Measurements from ENCODE around the gene ITSN2. TPM values are rescaled to one million over a fixed set of nuclear protein-coding genes. Genes with fewer than 3 reads are reported as not detected.

The ITSN2 gene
- polyA plus RNA-seq, 1 donor (not counting 4 experiments of a cell fraction or from before 2014, with no cell fraction given): 19.7 TPM

- Histone ChIP-seq H3K27me3 (ENCODE audit: control insufficient read depth, extremely low read depth, insufficient read depth, low read length) (no peaks in the 10 kb centered on the region), H3K9ac (ENCODE audit: control insufficient read depth, extremely low read depth, insufficient read depth, low read length) (no peak overlapping the region), H3K27ac (ENCODE audit: control insufficient read depth, insufficient read depth, low read length) (no peak overlapping the region), H3K79me2 (ENCODE audit: control insufficient read depth, insufficient read depth, low read length) (peaks cover 19% of the 10 kb centered on the region), H3K36me3 (ENCODE audit: control insufficient read depth in 2 of 2, extremely low read depth in 1 of 2, insufficient read depth in 2 of 2, low read length in 2 of 2) (no peaks in the 10 kb centered on the region), H3K4me1 (ENCODE audit: control insufficient read depth, extremely low read depth, insufficient read depth, low read length) (no peaks in the 10 kb centered on the region), H3K4me3 (ENCODE audit: control insufficient read depth in 2 of 3, extremely low read depth in 1 of 3, insufficient read depth in 2 of 3, low read depth in 1 of 3, low read length in 3 of 3) (no peak overlapping the region), H4K20me1 (ENCODE audit: control insufficient read depth, extremely low read depth, insufficient read depth, low read length) (peaks cover 4% of the 10 kb centered on the region), H3K9me3 (ENCODE audit: control insufficient read depth, low read depth, low read length) (no peaks in the 10 kb centered on the region), H2AFZ (ENCODE audit: control insufficient read depth, low read length) (no peak overlapping the region), H3K4me2 (ENCODE audit: control insufficient read depth, extremely low read depth, insufficient read depth, low read depth, low read length) (no peak overlapping the region), H3K9me1 (ENCODE audit: control insufficient read depth, extremely low read depth, insufficient read depth, low read length) (no peaks in the 10 kb centered on the region)
- TF ChIP-seq EZH2 (IDR thresholded peaks at IDR 0.05; ENCODE audit: low read length) (no peak), CTCF (optimal IDR thresholded peaks at IDR 0.05 in 1 of 3, IDR thresholded peaks at IDR 0.05 in 1 of 3, conservative IDR thresholded peaks at IDR 0.05 in 1 of 3; ENCODE audit: extremely low read depth in 1 of 3, insufficient read depth in 2 of 3, low read length in 3 of 3) (no peak)
- dilution Hi-C loops (cut with MboI; ENCODE audit: extremely low pct_ligation_motif_present, low sequenced_read_pairs): no loop called here
- no peak for DNase-seq (ENCODE audit: low read depth, low spot score)
- FAIRE-seq: no peak
Observed at GRCh38 chr2:24332791-24333540, 27.4 kb downstream of the ITSN2 start.

- H2AFZ ChIP-seq (ENCODE audit: control insufficient read depth, low read length): no peak overlapping the region
- H3K27me3 ChIP-seq (ENCODE audit: control insufficient read depth, extremely low read depth, insufficient read depth, low read length): no peaks in the 10 kb centered on the region
- TF ChIP-seq EZH2 (IDR thresholded peaks at IDR 0.05; ENCODE audit: low read length): no peak
- no peak for TF ChIP-seq CTCF (optimal IDR thresholded peaks at IDR 0.05 in 1 of 3, IDR thresholded peaks at IDR 0.05 in 1 of 3, conservative IDR thresholded peaks at IDR 0.05 in 1 of 3; ENCODE audit: extremely low read depth in 1 of 3, insufficient read depth in 2 of 3, low read length in 3 of 3)
- dilution Hi-C loops (cut with MboI; ENCODE audit: extremely low pct_ligation_motif_present, low sequenced_read_pairs): no loop called here
- no peak overlapping the region for H3K4me3 ChIP-seq (ENCODE audit: control insufficient read depth in 2 of 3, extremely low read depth in 1 of 3, insufficient read depth in 2 of 3, low read depth in 1 of 3, low read length in 3 of 3)
- no peaks in the 10 kb centered on the region for H3K9me3 ChIP-seq (ENCODE audit: control insufficient read depth, low read depth, low read length)
- no peak overlapping the region for H3K27ac ChIP-seq (ENCODE audit: control insufficient read depth, insufficient read depth, low read length)
- peaks cover 4% of the 10 kb centered on the region for H4K20me1 ChIP-seq (ENCODE audit: control insufficient read depth, extremely low read depth, insufficient read depth, low read length)
- DNase-seq (ENCODE audit: low read depth, low spot score): no peak
- H3K4me2 ChIP-seq (ENCODE audit: control insufficient read depth, extremely low read depth, insufficient read depth, low read depth, low read length): no peak overlapping the region
- peaks cover 18% of the 10 kb centered on the region for H3K79me2 ChIP-seq (ENCODE audit: control insufficient read depth, insufficient read depth, low read length)
- FAIRE-seq: no peak
- no peaks in the 10 kb centered on the region for H3K4me1 ChIP-seq (ENCODE audit: control insufficient read depth, extremely low read depth, insufficient read depth, low read length)
- H3K9me1 ChIP-seq (ENCODE audit: control insufficient read depth, extremely low read depth, insufficient read depth, low read length): no peaks in the 10 kb centered on the region
- H3K36me3 ChIP-seq (ENCODE audit: control insufficient read depth in 2 of 2, extremely low read depth in 1 of 2, insufficient read depth in 2 of 2, low read length in 2 of 2): no peaks in the 10 kb centered on the region
- H3K9ac ChIP-seq (ENCODE audit: control insufficient read depth, extremely low read depth, insufficient read depth, low read length): no peak overlapping the region
Observed at GRCh38 chr2:24330161-24330560, 30.2 kb downstream of the ITSN2 start.

Measured in keratinocyte (primary cell).